Measurements from ENCODE around the gene ALDH3B1.

GRCh38 chr11:68040101-68040956 is 30.2 kb downstream of the ALDH3B1 start:
- TF ChIP-seq CTCF (IDR thresholded peaks at IDR 0.05) = no peak
- peak; percentile 26 to 73 (median 70) for TF ChIP-seq POLR2A (IDR thresholded peaks at IDR 0.05)

Data from body of pancreas (tissue), 4 donors.